GM12801 (cell line): ENCODE measurements around the gene SLC26A8.

ENCODE experiments used
- CTCF ChIP-seq: IDR thresholded peaks from one replicate; pipeline ENCODE4 v1.5.1; 2011; ENCODE audit warnings: control low read depth; ENCODE audit not compliant: insufficient read length; ENCODE audit errors: extremely low read depth

The SLC26A8 gene

GRCh38 chr6:36069573-36069972 lies 45.1 kb upstream of the SLC26A8 start:
- no peak for TF ChIP-seq CTCF

- no peak for TF ChIP-seq CTCF
Measured at GRCh38 chr6:36068586-36068985, 44.1 kb upstream of the SLC26A8 start.

- TF ChIP-seq CTCF: no peak
Measured at GRCh38 chr6:36068012-36068392, 43.6 kb upstream of the SLC26A8 start.

- TF ChIP-seq CTCF: no peak
Measured at GRCh38 chr6:36067374-36068011, 43.1 kb upstream of the SLC26A8 start.

- no peak for TF ChIP-seq CTCF
Measured at GRCh38 chr6:36066817-36067216, 42.4 kb upstream of the SLC26A8 start.

GRCh38 chr6:36065916-36066315 lies 41.5 kb upstream of the SLC26A8 start:
- no peak for TF ChIP-seq CTCF

GRCh38 chr6:36064770-36065396 lies 40.4 kb upstream of the SLC26A8 start:
- no peak for TF ChIP-seq CTCF
